GM06990 (cell line): ENCODE measurements around the gene CARD11.

Experiments used
- DNase-seq: peaks from one replicate; pipeline ENCODE4 v3.0.0-alpha.2; 2011; ENCODE audit not compliant: insufficient read length; ENCODE audit errors: extremely low read depth
- H3K27me3 ChIP-seq: replicated peaks from 2 replicates; pipeline ENCODE4 v1.6.0; 2011; ENCODE audit warnings: low read length; ENCODE audit not compliant: control insufficient read depth, insufficient read depth
- H3K36me3 ChIP-seq: 2 replicates; pipeline ENCODE4 v1.5.1; 2011; ENCODE audit warnings: low read length; ENCODE audit not compliant: control insufficient read depth, insufficient read depth
- H3K4me3 ChIP-seq: replicated peaks from 2 replicates; pipeline ENCODE4 v1.5.1; 2011; ENCODE audit warnings: low read depth, mild to moderate bottlenecking, control low read depth, low read length
- TF ChIP-seq, protein P1 (sequence below): IDR thresholded peaks from 2 replicates; pipeline ENCODE4 v1.5.1; 2011; ENCODE audit warnings: low read length, control low read depth, mild to moderate bottlenecking, inconsistent platforms; ENCODE audit not compliant: insufficient read depth, poor library complexity, severe bottlenecking

CARD11 gene

GRCh38 chr7:2892549-2892948 is 151.1 kb downstream of the CARD11 start:
- DNase-seq, result no peak
- Histone ChIP-seq H3K4me3 (no peak overlapping the region), H3K36me3 (no peaks in the 10 kb centered on the region), H3K27me3 (no peaks in the 10 kb centered on the region)
- TF ChIP-seq, protein P1, sequence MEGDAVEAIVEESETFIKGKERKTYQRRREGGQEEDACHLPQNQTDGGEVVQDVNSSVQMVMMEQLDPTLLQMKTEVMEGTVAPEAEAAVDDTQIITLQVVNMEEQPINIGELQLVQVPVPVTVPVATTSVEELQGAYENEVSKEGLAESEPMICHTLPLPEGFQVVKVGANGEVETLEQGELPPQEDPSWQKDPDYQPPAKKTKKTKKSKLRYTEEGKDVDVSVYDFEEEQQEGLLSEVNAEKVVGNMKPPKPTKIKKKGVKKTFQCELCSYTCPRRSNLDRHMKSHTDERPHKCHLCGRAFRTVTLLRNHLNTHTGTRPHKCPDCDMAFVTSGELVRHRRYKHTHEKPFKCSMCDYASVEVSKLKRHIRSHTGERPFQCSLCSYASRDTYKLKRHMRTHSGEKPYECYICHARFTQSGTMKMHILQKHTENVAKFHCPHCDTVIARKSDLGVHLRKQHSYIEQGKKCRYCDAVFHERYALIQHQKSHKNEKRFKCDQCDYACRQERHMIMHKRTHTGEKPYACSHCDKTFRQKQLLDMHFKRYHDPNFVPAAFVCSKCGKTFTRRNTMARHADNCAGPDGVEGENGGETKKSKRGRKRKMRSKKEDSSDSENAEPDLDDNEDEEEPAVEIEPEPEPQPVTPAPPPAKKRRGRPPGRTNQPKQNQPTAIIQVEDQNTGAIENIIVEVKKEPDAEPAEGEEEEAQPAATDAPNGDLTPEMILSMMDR, result no peak

GRCh38 chr7:2887816-2888215 is 155.9 kb downstream of the CARD11 start:
- no peak overlapping the region for H3K4me3 ChIP-seq
- H3K27me3 ChIP-seq, result no peaks in the 10 kb centered on the region
- no peak for DNase-seq
- H3K36me3 ChIP-seq, result no peaks in the 10 kb centered on the region
- TF ChIP-seq, protein P1, result no peak

DNA sequence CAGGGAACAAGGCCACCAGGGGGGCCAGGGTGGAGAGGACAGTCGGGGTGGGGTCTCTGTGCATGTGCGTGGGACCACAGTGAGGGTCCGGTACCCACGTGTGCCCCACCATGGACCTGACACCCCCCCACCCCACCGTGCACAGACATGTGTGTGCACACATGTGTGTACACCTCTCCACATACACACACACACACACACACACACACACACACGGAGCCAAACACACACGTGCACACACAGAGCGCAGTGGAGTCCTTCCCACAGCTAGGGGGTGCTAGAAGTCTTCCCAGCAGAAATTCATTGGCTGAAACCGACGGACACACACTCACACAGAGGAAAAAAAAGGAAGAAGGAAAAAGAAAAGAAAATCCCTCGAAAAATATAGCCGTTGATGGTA is 156.8 kb downstream of the CARD11 start:
- no peaks in the 10 kb centered on the region for H3K27me3 ChIP-seq
- H3K36me3 ChIP-seq, result no peaks in the 10 kb centered on the region
- no peak for DNase-seq
- TF ChIP-seq, protein P1, result peak; percentile 92
- no peak overlapping the region for H3K4me3 ChIP-seq

GRCh38 chr7:2886391-2886790 is 157.3 kb downstream of the CARD11 start:
- Histone ChIP-seq H3K36me3 (no peaks in the 10 kb centered on the region), H3K27me3 (no peaks in the 10 kb centered on the region), H3K4me3 (no peak overlapping the region)
- TF ChIP-seq, protein P1, result no peak
- no peak for DNase-seq

DNA sequence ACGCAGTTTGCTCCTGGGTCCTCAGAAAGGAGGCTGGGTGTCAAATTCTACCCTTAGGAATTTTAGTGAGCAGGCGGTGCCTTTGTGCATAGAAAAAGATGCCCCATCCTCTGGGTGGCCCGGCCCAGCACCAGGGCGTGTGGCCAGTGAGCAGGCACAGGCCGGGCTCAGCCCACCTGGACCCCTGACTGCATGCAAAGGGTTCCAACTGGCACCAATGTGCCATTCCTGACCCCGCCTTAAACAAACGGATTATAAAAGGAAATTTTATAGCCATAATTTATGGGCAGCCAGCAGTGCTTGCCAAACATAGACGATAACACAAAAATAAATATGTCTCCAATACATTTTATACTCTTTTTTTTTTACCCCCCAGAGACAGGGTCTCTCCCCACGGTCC is 159.5 kb downstream of the CARD11 start:
- TF ChIP-seq, protein P1, result no peak
- Histone ChIP-seq H3K4me3 (no peak overlapping the region), H3K27me3 (no peaks in the 10 kb centered on the region), H3K36me3 (no peaks in the 10 kb centered on the region)
- DNase-seq, result no peak

GRCh38 chr7:2883101-2883500 is 160.6 kb downstream of the CARD11 start:
- TF ChIP-seq, protein P1, result no peak
- no peaks in the 10 kb centered on the region for H3K36me3 ChIP-seq
- DNase-seq, result no peak
- no peak overlapping the region for H3K4me3 ChIP-seq
- H3K27me3 ChIP-seq, result no peaks in the 10 kb centered on the region
